ENCODE data around the gene KLRF2. TPM values are rescaled to one million over a fixed set of nuclear protein-coding genes. Genes with fewer than 3 reads are reported as not detected.
A peak's percentile ranks its signal among the peaks of the same experiment; 100 is the strongest.

The KLRF2 gene
- total and polyA plus RNA-seq, 9 donors: not detected

- H3K36me3 ChIP-seq (ENCODE audit: control insufficient read depth, insufficient read depth, low read length): no peaks in the 10 kb centered on the region
- no peaks in the 10 kb centered on the region for H3K4me1 ChIP-seq (ENCODE audit: control insufficient read depth, insufficient read depth, low read length)
- H3K27ac ChIP-seq (ENCODE audit: low read length): no peak overlapping the region
- no peak overlapping the region for H3K4me3 ChIP-seq (ENCODE audit: low read length)
- H3K9me3 ChIP-seq (replicated peaks; ENCODE audit: control insufficient read depth, low read depth, low read length): peaks cover 21% of the 10 kb centered on the region
- WGBS (ENCODE audit: insufficient coverage): no CpG with 5 or more reads among the region's 4 CpGs
- H3K27me3 ChIP-seq (ENCODE audit: control insufficient read depth, insufficient read depth, low read length): no peaks in the 10 kb centered on the region
- DNase-seq: no peak
These were observed 27.1 kb downstream of the KLRF2 start for GRCh38 chr12:9908350-9908749.

GRCh38 chr12:9909724-9910123 is 28.4 kb downstream of the KLRF2 start:
- Histone ChIP-seq H3K4me3 (ENCODE audit: low read length) (no peak overlapping the region), H3K4me1 (ENCODE audit: control insufficient read depth, insufficient read depth, low read length) (no peaks in the 10 kb centered on the region), H3K36me3 (ENCODE audit: control insufficient read depth, insufficient read depth, low read length) (no peaks in the 10 kb centered on the region), H3K27me3 (ENCODE audit: control insufficient read depth, insufficient read depth, low read length) (no peaks in the 10 kb centered on the region), H3K27ac (ENCODE audit: low read length) (no peak overlapping the region), H3K9me3 (replicated peaks; ENCODE audit: control insufficient read depth, low read depth, low read length) (peaks cover 21% of the 10 kb centered on the region)
- DNase-seq: no peak

DNA sequence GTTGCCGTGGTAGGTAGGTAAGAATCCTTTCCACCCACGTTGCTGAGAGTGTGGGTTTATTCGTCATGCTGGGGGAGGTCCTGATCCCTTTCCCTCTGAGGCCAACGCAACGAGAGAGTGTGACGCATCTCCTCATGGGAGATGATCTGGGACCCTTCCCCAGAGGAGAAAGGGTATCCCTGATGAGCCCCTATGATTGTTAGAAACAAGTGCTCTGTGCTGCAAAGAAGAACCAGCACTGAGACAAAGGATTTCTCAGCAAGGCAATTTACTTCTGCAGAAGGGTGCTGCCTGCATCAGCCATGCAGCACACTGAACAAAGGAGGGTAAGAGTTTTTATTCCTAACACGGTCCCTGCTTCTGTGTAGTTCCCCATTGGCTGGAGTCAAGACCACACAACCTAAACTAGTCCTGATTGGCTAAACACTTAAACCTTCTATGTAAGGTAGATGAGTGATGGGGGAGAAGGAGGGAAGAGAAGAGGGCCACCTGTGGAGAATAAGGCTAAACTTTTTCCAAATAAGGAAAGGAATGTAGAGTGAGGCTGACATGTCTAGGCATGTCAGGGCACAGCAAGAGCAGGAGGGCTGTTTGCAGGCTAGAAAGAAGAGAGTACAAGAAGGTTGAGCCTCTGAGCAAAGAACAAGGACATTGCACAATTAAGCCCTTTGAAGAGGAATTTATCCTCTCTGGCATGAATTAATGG is 29.6 kb downstream of the KLRF2 start:
- Histone ChIP-seq H3K36me3 (ENCODE audit: control insufficient read depth, insufficient read depth, low read length) (no peaks in the 10 kb centered on the region), H3K27ac (ENCODE audit: low read length) (no peak overlapping the region), H3K4me3 (ENCODE audit: low read length) (no peak overlapping the region), H3K9me3 (replicated peaks; ENCODE audit: control insufficient read depth, low read depth, low read length) (peaks cover 21% of the 10 kb centered on the region), H3K27me3 (ENCODE audit: control insufficient read depth, insufficient read depth, low read length) (no peaks in the 10 kb centered on the region), H3K4me1 (ENCODE audit: control insufficient read depth, insufficient read depth, low read length) (no peaks in the 10 kb centered on the region)
- no peak for DNase-seq
- 95% methylated on average over 3 of the region's 7 CpGs for WGBS (ENCODE audit: insufficient coverage)

- H3K27me3 ChIP-seq (ENCODE audit: control insufficient read depth, insufficient read depth, low read length): no peaks in the 10 kb centered on the region
- peaks cover 21% of the 10 kb centered on the region for H3K9me3 ChIP-seq (replicated peaks; ENCODE audit: control insufficient read depth, low read depth, low read length)
- no peak overlapping the region for H3K27ac ChIP-seq (ENCODE audit: low read length)
- no peaks in the 10 kb centered on the region for H3K4me1 ChIP-seq (ENCODE audit: control insufficient read depth, insufficient read depth, low read length)
- DNase-seq: no peak
- no peak overlapping the region for H3K4me3 ChIP-seq (ENCODE audit: low read length)
- H3K36me3 ChIP-seq (ENCODE audit: control insufficient read depth, insufficient read depth, low read length): no peaks in the 10 kb centered on the region
These were observed 30.4 kb downstream of the KLRF2 start for GRCh38 chr12:9911708-9912107.

DNA sequence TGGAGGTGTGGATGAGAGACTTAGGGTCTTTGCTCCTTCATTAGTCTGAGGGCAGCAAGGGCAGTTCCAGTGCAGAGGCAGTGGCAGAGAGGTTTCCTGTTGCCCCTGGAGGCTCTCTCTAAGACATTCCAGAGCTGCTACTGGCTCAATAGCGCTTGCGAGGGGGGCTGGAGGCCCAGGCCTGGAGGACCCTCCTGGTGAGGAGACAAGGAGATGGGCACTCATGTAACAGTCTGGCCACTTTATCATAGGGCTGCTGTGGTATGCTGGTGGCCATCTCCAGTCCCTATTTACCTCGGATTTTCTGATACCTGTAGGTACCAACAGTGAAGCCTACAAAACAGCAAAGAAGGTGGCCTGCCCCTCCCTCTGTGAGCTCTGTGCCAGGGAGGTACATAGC is 38.2 kb downstream of the KLRF2 start:
- no peak for DNase-seq
- H3K27me3 ChIP-seq (ENCODE audit: control insufficient read depth, insufficient read depth, low read length): no peaks in the 10 kb centered on the region
- no peaks in the 10 kb centered on the region for H3K4me1 ChIP-seq (ENCODE audit: control insufficient read depth, insufficient read depth, low read length)
- 75% methylated on average over 2 of the region's 3 CpGs for WGBS (ENCODE audit: insufficient coverage)
- no peaks in the 10 kb centered on the region for H3K36me3 ChIP-seq (ENCODE audit: control insufficient read depth, insufficient read depth, low read length)
- no peaks in the 10 kb centered on the region for H3K9me3 ChIP-seq (replicated peaks; ENCODE audit: control insufficient read depth, low read depth, low read length)
- no peak overlapping the region for H3K4me3 ChIP-seq (ENCODE audit: low read length)
- H3K27ac ChIP-seq (ENCODE audit: low read length): no peak overlapping the region

- H3K9me3 ChIP-seq (replicated peaks; ENCODE audit: control insufficient read depth, low read depth, low read length): no peaks in the 10 kb centered on the region
- H3K4me1 ChIP-seq (ENCODE audit: control insufficient read depth, insufficient read depth, low read length): no peaks in the 10 kb centered on the region
- whole genome bisulfite sequencing (ENCODE audit: insufficient coverage): 79% methylated on average over 2 of the region's 10 CpGs
- no peaks in the 10 kb centered on the region for H3K36me3 ChIP-seq (ENCODE audit: control insufficient read depth, insufficient read depth, low read length)
- no peak overlapping the region for H3K27ac ChIP-seq (ENCODE audit: low read length)
- no peaks in the 10 kb centered on the region for H3K27me3 ChIP-seq (ENCODE audit: control insufficient read depth, insufficient read depth, low read length)
- no peak for DNase-seq
- no peak overlapping the region for H3K4me3 ChIP-seq (ENCODE audit: low read length)
These were observed 39.2 kb downstream of the KLRF2 start for GRCh38 chr12:9920451-9920850.

GRCh38 chr12:9922429-9922828 is 41.1 kb downstream of the KLRF2 start:
- Histone ChIP-seq H3K36me3 (ENCODE audit: control insufficient read depth, insufficient read depth, low read length) (no peaks in the 10 kb centered on the region), H3K27ac (ENCODE audit: low read length) (no peak overlapping the region)
- no CpG with 5 or more reads among the region's 1 CpG for WGBS (ENCODE audit: insufficient coverage)

GRCh38 chr12:9925705-9926393 is 44.6 kb downstream of the KLRF2 start:
- 32% methylated on average over 2 of the region's 5 CpGs for WGBS (ENCODE audit: insufficient coverage)
- H3K4me1 ChIP-seq (ENCODE audit: control insufficient read depth, insufficient read depth, low read length): no peaks in the 10 kb centered on the region
- no peaks in the 10 kb centered on the region for H3K9me3 ChIP-seq (replicated peaks; ENCODE audit: control insufficient read depth, low read depth, low read length)
- H3K36me3 ChIP-seq (ENCODE audit: control insufficient read depth, insufficient read depth, low read length): no peaks in the 10 kb centered on the region
- no peaks in the 10 kb centered on the region for H3K27me3 ChIP-seq (ENCODE audit: control insufficient read depth, insufficient read depth, low read length)
- no peak overlapping the region for H3K4me3 ChIP-seq (ENCODE audit: low read length)
- DNase-seq: peak; percentile 35
- H3K27ac ChIP-seq (ENCODE audit: low read length): no peak overlapping the region

More at GRCh38 chr12:9922429-9922828, 41.1 kb downstream of the KLRF2 start:
- H3K27me3 ChIP-seq (ENCODE audit: control insufficient read depth, insufficient read depth, low read length): no peaks in the 10 kb centered on the region
- H3K4me1 ChIP-seq (ENCODE audit: control insufficient read depth, insufficient read depth, low read length): no peaks in the 10 kb centered on the region
- DNase-seq: no peak
- no peaks in the 10 kb centered on the region for H3K9me3 ChIP-seq (replicated peaks; ENCODE audit: control insufficient read depth, low read depth, low read length)
- no peak overlapping the region for H3K4me3 ChIP-seq (ENCODE audit: low read length)

- Histone ChIP-seq H3K4me1 (ENCODE audit: control insufficient read depth, insufficient read depth, low read length) (no peaks in the 10 kb centered on the region), H3K9me3 (replicated peaks; ENCODE audit: control insufficient read depth, low read depth, low read length) (no peaks in the 10 kb centered on the region), H3K27ac (ENCODE audit: low read length) (no peak overlapping the region), H3K4me3 (ENCODE audit: low read length) (no peak overlapping the region), H3K27me3 (ENCODE audit: control insufficient read depth, insufficient read depth, low read length) (no peaks in the 10 kb centered on the region), H3K36me3 (ENCODE audit: control insufficient read depth, insufficient read depth, low read length) (no peaks in the 10 kb centered on the region)
- no peak for DNase-seq
- WGBS (ENCODE audit: insufficient coverage): no CpG with 5 or more reads among the region's 3 CpGs
These were observed 45.6 kb downstream of the KLRF2 start for GRCh38 chr12:9926876-9927275.

DNA sequence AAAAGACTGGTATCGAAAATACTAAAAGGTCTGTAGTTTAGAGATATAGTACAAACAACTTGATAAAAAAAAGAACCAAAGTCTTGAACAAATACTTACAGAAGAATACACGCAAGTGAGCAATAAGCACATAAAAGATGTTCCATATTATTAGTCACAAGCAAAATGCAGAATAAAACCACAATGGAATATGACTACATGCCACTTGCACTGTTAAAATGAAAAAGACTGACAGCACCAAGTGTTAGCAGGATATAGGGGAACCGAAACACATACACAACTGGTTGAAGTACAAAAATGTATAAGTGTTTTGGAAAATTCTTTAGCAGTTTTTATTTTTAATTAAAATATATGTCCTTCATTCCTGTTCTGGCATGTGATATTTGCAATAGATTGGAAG is 47.3 kb downstream of the KLRF2 start:
- H3K4me1 ChIP-seq (ENCODE audit: control insufficient read depth, insufficient read depth, low read length): no peaks in the 10 kb centered on the region
- no peak overlapping the region for H3K4me3 ChIP-seq (ENCODE audit: low read length)
- H3K36me3 ChIP-seq (ENCODE audit: control insufficient read depth, insufficient read depth, low read length): no peaks in the 10 kb centered on the region
- H3K9me3 ChIP-seq (replicated peaks; ENCODE audit: control insufficient read depth, low read depth, low read length): no peaks in the 10 kb centered on the region
- peak; percentile 5 for DNase-seq
- H3K27ac ChIP-seq (ENCODE audit: low read length): no peak overlapping the region
- WGBS (ENCODE audit: insufficient coverage): no CpG with 5 or more reads among the region's 3 CpGs
- no peaks in the 10 kb centered on the region for H3K27me3 ChIP-seq (ENCODE audit: control insufficient read depth, insufficient read depth, low read length)

Data from muscle of leg (tissue), 11 donors.